NCI-H1694 (cell line): ENCODE results near the gene SPAG9.

ENCODE experiments used
- DNase-seq: peaks from one replicate; lab custom pipeline; 2025; lab: John Stamatoyannopoulos, UW

Gene SPAG9

DNA sequence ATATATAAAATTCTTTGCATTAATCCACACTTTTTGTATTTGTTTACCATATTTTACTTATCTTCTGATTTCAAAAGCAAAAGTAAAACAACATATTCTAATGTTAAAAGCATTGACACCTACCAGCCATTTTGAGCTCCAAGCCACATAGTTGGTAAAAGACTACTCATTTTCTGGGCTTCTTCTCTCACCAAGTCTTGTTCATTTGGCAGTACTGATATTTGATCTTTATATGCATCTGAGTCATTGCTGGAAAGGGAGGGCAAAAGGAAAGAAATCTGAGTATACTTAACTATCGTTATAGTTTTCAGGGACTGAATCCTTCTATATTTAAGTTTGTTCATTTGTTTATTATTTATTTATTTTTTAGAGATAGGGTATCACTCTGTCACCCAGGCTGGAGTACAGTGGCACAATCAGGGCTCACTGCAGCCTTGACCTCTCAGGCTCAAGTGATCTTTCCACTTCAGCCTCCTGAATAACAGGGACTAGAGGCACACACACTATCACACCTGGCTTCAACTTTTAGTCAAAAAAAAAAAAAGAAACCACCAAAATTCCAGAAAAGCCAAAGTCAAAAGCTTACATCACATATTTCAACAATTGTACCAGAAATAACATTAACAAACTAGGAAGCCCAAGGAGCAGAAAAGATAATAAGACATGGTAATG, 133.5 kb downstream of the SPAG9 start:
- no peak for DNase-seq

GRCh38 chr17:50981279-50981678, 139.4 kb downstream of the SPAG9 start:
- no peak for DNase-seq

DNA sequence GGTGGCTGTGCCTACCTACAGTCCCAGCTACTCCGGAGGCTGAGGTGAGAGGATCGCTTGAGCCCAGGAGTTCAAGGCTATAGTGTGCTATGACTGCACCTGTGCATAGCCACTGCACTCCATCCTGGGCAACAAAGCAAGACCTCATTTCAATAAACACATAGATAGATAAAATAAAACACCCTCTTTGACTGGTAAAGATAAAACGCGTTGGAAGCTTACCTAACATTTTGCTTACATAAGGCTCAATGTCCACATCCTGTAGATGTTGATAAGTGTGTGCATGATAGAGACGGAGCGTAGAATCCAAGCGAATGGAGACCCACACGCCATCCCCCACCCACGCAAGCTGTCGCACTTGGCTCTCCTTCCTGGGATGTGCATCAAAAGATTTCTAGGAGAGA, 141.1 kb downstream of the SPAG9 start:
- DNase-seq, result no peak

- DNase-seq, result no peak
These were observed 143.0 kb downstream of the SPAG9 start for GRCh38 chr17:50977487-50978159.

DNA sequence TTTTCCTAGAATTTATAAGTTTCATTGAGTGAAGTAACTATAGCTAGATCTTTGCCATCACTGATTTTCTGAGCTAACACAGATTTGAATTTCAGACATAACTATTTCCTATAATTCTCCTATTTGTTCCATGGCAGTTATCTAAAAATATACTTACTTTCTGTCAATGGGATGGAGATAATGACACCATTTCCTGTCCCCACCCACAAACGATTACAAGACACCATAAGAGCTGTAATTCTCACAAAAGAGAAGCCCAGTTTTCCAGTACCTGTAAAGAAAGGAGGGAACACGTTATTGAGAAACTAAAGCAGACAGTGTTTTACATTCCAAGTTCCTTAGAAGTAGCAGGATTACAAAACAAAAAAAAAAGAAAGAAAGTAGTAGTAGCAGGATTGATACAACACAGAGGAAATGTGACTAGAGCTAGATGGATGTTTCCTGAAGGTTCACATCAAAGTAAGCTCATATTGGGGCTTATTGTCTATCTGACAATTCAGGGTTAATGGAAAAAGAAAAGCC, 143.7 kb downstream of the SPAG9 start:
- no peak for DNase-seq

GRCh38 chr17:50973557-50974494, 146.8 kb downstream of the SPAG9 start:
- no peak for DNase-seq

DNA sequence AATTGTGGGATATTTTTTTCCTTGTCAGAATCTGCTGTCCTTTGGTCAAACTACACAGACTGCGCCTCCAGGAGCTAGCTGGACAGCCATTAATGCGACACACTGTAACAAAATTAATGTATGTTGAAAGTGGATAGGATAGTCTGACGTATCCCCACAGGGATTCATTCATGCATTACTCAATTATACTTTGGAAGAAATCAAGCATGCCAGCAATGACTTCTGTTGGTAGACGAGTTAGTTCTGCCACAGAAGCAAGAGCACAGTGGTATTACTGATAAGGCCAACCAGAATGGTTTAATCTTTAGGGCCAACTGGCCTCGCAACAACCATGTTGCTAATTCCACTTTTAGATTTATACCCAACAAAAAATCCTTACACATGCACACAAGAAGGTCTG, 148.1 kb downstream of the SPAG9 start:
- no peak for DNase-seq

- no peak for DNase-seq
These were observed 152.9 kb downstream of the SPAG9 start for GRCh38 chr17:50967795-50968194.

GRCh38 chr17:50966163-50966666, 154.5 kb downstream of the SPAG9 start:
- no peak for DNase-seq

DNA sequence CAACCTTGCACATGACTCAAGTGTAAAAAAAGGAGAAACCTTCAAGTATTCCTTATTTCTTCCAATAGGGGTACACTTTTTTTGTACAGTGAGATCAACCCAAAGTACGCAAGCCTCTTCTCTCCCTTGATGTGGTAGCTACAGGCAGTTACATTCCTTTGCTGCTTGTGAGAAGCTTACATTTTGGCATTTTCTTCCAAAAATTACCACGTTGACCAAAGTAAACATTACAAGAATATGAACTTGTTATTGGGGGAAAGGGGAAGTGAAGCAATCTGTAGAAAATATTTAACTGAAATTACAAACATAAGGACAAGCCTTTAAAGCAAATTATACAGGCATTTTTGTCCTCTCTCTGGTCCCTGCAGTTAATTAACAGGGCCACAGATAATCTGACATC, 157.5 kb downstream of the SPAG9 start:
- DNase-seq, result no peak

GRCh38 chr17:50961282-50962220, 159.1 kb downstream of the SPAG9 start:
- DNase-seq, result no peak

DNA sequence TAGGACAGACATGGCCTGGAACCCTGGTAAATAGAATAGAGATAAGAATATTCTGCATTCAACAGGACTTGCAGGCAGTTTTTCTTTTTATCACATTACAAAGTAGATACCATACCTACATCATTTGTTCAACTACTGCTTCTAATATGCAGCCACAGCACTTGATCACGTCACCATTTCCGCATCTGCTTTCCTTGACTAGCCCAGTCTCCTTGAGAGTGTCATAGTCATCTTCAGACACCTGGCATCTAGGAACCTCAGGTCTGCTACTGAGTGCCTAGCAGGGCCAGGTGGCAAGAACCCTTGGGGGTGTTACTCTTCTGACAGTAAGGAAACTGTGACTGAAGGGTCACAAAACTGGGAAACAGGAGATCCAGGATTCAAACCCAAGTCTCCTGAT, 161.3 kb downstream of the SPAG9 start:
- no peak for DNase-seq

- no peak for DNase-seq
These were observed 162.8 kb downstream of the SPAG9 start for GRCh38 chr17:50957600-50958575.

DNA sequence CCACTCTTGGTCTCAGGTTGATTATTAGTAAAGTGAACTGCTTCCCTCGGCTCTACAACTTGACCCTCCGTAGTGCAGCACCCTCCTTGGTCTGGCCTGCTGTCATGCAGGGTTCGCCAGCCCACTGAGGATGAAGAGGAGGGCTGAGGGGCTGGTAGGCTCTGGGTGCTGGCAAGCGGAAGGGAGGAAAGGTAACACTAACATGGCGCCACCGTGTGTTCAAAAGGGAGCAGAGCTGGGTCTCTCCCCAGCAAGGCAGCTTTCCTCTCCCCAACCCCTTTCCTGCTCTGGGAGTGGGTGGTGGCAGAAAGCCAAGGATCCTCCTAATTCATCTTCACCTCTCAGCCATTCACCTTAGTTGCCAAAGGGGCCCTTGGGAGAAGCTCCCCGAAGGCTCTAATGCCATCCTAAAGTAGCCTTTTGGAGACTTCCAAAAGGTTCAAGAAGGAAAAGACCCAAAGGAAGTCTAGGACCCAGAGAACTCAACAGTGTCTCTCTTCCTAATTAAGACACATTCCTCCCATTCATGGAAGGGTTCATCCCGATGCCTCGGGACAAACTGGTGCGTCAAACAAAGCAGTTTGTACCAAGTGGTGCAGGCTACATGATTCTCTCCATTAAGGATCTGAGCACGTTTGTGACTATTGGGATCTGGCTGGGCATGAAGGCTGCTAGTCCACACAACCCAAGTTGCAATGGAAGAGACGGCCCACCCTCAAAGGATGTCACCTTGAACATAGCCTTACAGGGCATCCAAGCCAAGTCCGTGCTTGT, 163.7 kb downstream of the SPAG9 start:
- peak; percentile 74 for DNase-seq

GRCh38 chr17:50956409-50956749, 164.3 kb downstream of the SPAG9 start:
- no peak for DNase-seq

- no peak for DNase-seq
These were observed 165.0 kb downstream of the SPAG9 start for GRCh38 chr17:50955667-50956120.

GRCh38 chr17:50955160-50955559, 165.5 kb downstream of the SPAG9 start:
- no peak for DNase-seq

- DNase-seq, result no peak
These were observed 166.0 kb downstream of the SPAG9 start for GRCh38 chr17:50954641-50955121.
